Spleen (tissue), 11 donors: ENCODE measurements around the gene PCLO. TPM values are rescaled to one million over a fixed set of nuclear protein-coding genes. Genes with fewer than 3 reads are reported as not detected.

Experiments
- DNase-seq: peaks from one replicate; pipeline ENCODE4 v3.0.0-alpha.2; 2020
- H3K27ac ChIP-seq, 8 donors: fragments of 200-600 bp; sonication (generic) in 7 of 8; 1 replicate in 4 of 8; 2 replicates in 4 of 8; pipeline versions ENCODE4 v1.5.0 to v1.8.0; 2016 to 2021; ENCODE audit warnings: inconsistent platforms in 4 of 8, mild to moderate bottlenecking in 4 of 8, moderate library complexity in 1 of 8
- H3K27me3 ChIP-seq, 7 donors: fragments of 200-600 bp; sonication (generic) in 6 of 7; replicated peaks in 1 of 7; 1 replicate in 4 of 7; 2 replicates in 3 of 7; pipeline versions ENCODE4 v1.5.0 to v1.8.0; 2016 to 2021; ENCODE audit warnings: inconsistent platforms in 3 of 7, mild to moderate bottlenecking in 1 of 7
- H3K36me3 ChIP-seq, 6 donors: fragments of 200-600 bp; sonication (generic) in 5 of 6; 1 replicate in 4 of 6; 2 replicates in 2 of 6; pipeline versions ENCODE4 v1.5.0 to v1.8.0; 2016 to 2021; ENCODE audit warnings: inconsistent platforms in 2 of 6
- H3K4me1 ChIP-seq, 6 donors: fragments of 200-600 bp; sonication (generic) in 5 of 6; 1 replicate in 3 of 6; 2 replicates in 3 of 6; pipeline versions ENCODE4 v1.5.0 to v1.8.0; 2016 to 2021; ENCODE audit warnings: inconsistent platforms in 3 of 6
- H3K4me3 ChIP-seq, 8 donors: fragments of 200-600 bp; sonication (generic) in 7 of 8; 1 replicate in 4 of 8; 2 replicates in 4 of 8; pipeline versions ENCODE4 v1.5.0 to v1.8.0; 2016 to 2021; ENCODE audit warnings: inconsistent platforms in 4 of 8, mild to moderate bottlenecking in 4 of 8, moderate library complexity in 2 of 8
- H3K9me3 ChIP-seq, 8 donors: fragments of 200-600 bp; sonication (generic) in 7 of 8; 1 replicate in 4 of 8; 2 replicates in 4 of 8; pipeline versions ENCODE4 v1.5.0 to v1.8.0; 2016 to 2021; ENCODE audit warnings: inconsistent platforms in 4 of 8
- POLR2A ChIP-seq, 3 donors: fragments of 450-650 bp; IDR thresholded peaks; one replicate each; pipeline ENCODE4 v1.5.1; 2017; ENCODE audit warnings: antibody characterized with exemption in 3 of 3, mild to moderate bottlenecking in 1 of 3
- POLR2AphosphoS5 ChIP-seq, 3 donors: sonication (generic); formaldehyde crosslinking; IDR thresholded peaks; one replicate each; pipeline ENCODE4 v1.5.1; 2017; ENCODE audit warnings: antibody characterized with exemption in 3 of 3
- WGBS, 5 donors: extraction: QIAGEN DNeasy Blood & Tissue Kit in 3 of 5; methylation state at CpG; one replicate each; pipeline versions ENCODE4 v1.1.5 to v1.1.7; 2013 to 2018; 5-methylcytosine and 5-hydroxymethylcytosine counted together
- intact Hi-C: fragments of 100-400 bp; cut with DNase I; formaldehyde crosslinking; loops from one replicate; pipeline ENCODE4 v1.15.0; 2023; ENCODE audit warnings: low total_unique reads
- polyA plus RNA-seq, 3 donors: library from polyadenylated mRNA; stranded (reverse); fragments of 200-250 nt; gene quantifications; one replicate each; pipeline ENCODE4 v1.2.1, GENCODE V29; 2013
- total RNA-seq, 7 donors: library from RNA; depleted of rRNA in 3 of 7; stranded (reverse); fragments of >200 nt in 3 of 7; fragmentation: NEBNext Ultra II Directional in 4 of 7; extraction: Animal tissue kit (Norgen Biotek cat#: 25700) in 4 of 7; gene quantifications; one replicate each; pipeline versions ENCODE4 v1.1.0 to v1.2.1, GENCODE V29; 2016 to 2021
- TF ChIP-seq, protein P1 (sequence below), 11 experiments: fragments of 200-600 bp in 7 of 11; fragments of 450-650 bp in 4 of 11; sonication (generic) in 4 of 11; IDR thresholded peaks in 8 of 11; conservative IDR thresholded peaks in 3 of 11; 1 replicate in 7 of 11; 2 replicates in 4 of 11; pipeline versions ENCODE4 v1.4.0 to v1.8.0; 2016 to 2021; ENCODE audit warnings: antibody characterized with exemption in 11 of 11, inconsistent platforms in 4 of 11, mild to moderate bottlenecking in 1 of 11
- donor health status: healthy with polysubstance abuse.
- donor health status: DM: no; HTN: no; CAD: no; lungs with moderate emphysema.
- donor health status: DM: no; HTN: no; CAD: no.
- donor health status: Bipolar disorder and iron deficiency.
- donor health status: healthy.
- donor health status: DM: no; HTN: no; CAD: no.
- donor health status: DM: yes; HTN: yes; CAD: no.

Gene PCLO
- total and polyA plus RNA-seq, 10 donors: 0.05 to 9.9 (median 1.8) TPM

DNA sequence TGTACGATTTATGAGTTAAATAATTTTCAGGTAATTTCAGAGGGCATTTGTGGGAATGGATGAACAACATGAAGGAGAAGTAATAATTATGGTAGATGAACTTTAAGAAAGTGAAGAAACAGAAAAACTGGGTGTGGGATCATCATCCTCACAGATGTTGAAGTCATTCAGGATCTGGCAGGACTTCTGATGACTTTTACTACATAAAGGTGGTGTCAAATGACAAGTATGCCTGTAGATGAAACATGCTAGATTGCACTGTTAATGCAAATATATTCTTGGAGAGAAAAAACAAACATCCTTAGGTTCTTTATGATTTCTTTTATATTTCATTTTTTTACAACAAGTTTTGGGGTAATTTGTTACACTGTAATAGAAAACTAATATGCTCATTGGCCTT, 230.2 kb downstream of the PCLO start:
- no peak for DNase-seq
- Histone ChIP-seq H3K9me3 (no peaks in the 10 kb centered on the region), H3K27me3 (no peaks in the 10 kb centered on the region), H3K4me1 (no peaks in the 10 kb centered on the region), H3K36me3 (no peaks in the 10 kb centered on the region), H3K27ac (no peak overlapping the region), H3K4me3 (no peak overlapping the region)
- intact Hi-C loops: no loop called here
- 74 to 85% (median 81%) methylated on average over 1 of the region's 1 CpG for WGBS, 5 donors
- no peak for TF ChIP-seq POLR2AphosphoS5 (IDR thresholded peaks at IDR 0.05)
- TF ChIP-seq, protein P1, sequence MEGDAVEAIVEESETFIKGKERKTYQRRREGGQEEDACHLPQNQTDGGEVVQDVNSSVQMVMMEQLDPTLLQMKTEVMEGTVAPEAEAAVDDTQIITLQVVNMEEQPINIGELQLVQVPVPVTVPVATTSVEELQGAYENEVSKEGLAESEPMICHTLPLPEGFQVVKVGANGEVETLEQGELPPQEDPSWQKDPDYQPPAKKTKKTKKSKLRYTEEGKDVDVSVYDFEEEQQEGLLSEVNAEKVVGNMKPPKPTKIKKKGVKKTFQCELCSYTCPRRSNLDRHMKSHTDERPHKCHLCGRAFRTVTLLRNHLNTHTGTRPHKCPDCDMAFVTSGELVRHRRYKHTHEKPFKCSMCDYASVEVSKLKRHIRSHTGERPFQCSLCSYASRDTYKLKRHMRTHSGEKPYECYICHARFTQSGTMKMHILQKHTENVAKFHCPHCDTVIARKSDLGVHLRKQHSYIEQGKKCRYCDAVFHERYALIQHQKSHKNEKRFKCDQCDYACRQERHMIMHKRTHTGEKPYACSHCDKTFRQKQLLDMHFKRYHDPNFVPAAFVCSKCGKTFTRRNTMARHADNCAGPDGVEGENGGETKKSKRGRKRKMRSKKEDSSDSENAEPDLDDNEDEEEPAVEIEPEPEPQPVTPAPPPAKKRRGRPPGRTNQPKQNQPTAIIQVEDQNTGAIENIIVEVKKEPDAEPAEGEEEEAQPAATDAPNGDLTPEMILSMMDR (IDR thresholded peaks at IDR 0.05 in 8 of 11, conservative IDR thresholded peaks at IDR 0.05 in 3 of 11): no peak
- no peak for TF ChIP-seq POLR2A (IDR thresholded peaks at IDR 0.05)

DNA sequence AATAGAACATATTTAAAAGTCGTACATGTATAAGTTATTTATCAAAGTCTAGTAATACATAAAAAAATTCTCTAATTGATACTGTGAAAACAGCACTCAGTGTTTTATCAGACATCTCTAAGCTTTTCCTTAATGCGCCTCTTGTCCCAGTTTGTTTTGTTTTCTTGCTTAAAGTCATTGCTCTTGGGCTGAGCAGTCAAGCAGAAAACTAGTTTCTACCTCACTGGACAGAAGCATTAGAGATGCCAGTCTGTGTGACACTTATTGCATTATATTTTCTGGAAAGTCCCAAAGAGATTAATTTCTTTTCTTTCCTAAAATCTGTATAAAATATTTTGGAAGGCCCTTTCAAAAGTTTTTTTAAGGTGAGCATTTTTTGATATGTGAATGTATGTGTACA, 236.2 kb downstream of the PCLO start:
- Histone ChIP-seq H3K4me3 (no peak overlapping the region), H3K27ac (no peak overlapping the region), H3K27me3 (no peaks in the 10 kb centered on the region), H3K9me3 (no peaks in the 10 kb centered on the region), H3K4me1 (no peaks in the 10 kb centered on the region), H3K36me3 (no peaks in the 10 kb centered on the region)
- no peak for TF ChIP-seq POLR2A (IDR thresholded peaks at IDR 0.05)
- TF ChIP-seq, protein P1 (IDR thresholded peaks at IDR 0.05 in 8 of 11, conservative IDR thresholded peaks at IDR 0.05 in 3 of 11): no peak
- TF ChIP-seq POLR2AphosphoS5 (IDR thresholded peaks at IDR 0.05): no peak
- intact Hi-C loops: no loop called here
- DNase-seq: no peak
- WGBS, 5 donors: 68 to 81% (median 72%) methylated on average over 2 of the region's 2 CpGs

DNA sequence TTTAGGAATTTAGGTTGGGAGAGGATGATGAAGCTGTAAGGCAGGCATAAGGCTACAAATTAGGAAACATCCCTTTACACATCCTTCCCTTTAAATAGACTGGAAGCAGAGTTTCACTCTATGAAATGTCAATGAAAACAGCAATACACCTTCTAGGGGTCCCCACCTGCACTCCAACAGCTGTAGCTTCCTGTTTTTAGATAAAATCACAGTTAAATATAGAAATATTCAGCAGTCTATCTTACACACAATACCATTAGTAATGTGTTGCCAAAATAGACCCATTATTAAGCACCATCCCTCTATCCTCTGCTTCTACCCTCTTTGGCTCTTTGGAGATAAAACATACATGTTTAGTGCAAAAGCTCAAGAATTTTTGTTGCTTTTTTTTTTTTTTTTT, 237.4 kb downstream of the PCLO start:
- intact Hi-C loops: no loop called here
- Histone ChIP-seq H3K27me3 (no peaks in the 10 kb centered on the region), H3K4me3 (no peak overlapping the region), H3K9me3 (no peaks in the 10 kb centered on the region), H3K27ac (no peak overlapping the region), H3K36me3 (no peaks in the 10 kb centered on the region), H3K4me1 (no peaks in the 10 kb centered on the region)
- DNase-seq: no peak
- TF ChIP-seq, protein P1 (IDR thresholded peaks at IDR 0.05 in 8 of 11, conservative IDR thresholded peaks at IDR 0.05 in 3 of 11): no peak
- no peak for TF ChIP-seq POLR2A (IDR thresholded peaks at IDR 0.05)

DNA sequence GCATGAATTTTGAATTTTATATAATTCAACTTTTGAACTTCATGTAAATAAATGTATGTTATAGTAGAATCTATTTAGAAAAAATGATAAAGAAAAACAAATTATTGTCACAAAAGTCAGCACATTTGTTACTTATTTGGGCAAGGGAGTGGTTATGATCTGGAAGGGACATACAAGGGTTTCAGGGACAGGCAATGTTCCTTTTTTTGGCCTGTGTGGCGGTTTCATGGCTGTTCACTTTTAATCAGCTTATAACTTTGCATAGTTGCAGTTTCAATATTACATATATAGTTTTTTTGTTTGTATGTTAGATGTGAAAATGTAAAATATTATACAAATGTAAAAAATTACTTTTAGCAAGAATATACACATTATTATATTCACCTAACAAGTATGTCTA, 256.2 kb downstream of the PCLO start:
- Histone ChIP-seq H3K4me3 (no peak overlapping the region), H3K4me1 (no peaks in the 10 kb centered on the region), H3K27ac (no peak overlapping the region), H3K9me3 (no peaks in the 10 kb centered on the region), H3K27me3 (no peaks in the 10 kb centered on the region), H3K36me3 (no peaks in the 10 kb centered on the region)
- 39 to 87% (median 71%) methylated on average over 1 of the region's 1 CpG for WGBS, 5 donors
- TF ChIP-seq, protein P1 (IDR thresholded peaks at IDR 0.05 in 8 of 11, conservative IDR thresholded peaks at IDR 0.05 in 3 of 11): no peak
- TF ChIP-seq POLR2A (IDR thresholded peaks at IDR 0.05) (no peak), POLR2AphosphoS5 (IDR thresholded peaks at IDR 0.05) (no peak)
- intact Hi-C loops: no loop called here
- no peak for DNase-seq
